OCI-LY1 (cell line): ENCODE measurements around the gene PLIN5.

ENCODE experiments used
- EZH2 ChIP-seq: fragments of 200-600 bp; sonication (generic), shearing (Covaris generic); IDR thresholded peaks from 2 replicates; pipeline ENCODE4 v1.8.0; 2017; ENCODE audit warnings: borderline replicate concordance, mixed run types, mild to moderate bottlenecking, antibody characterized with exemption, low read length, moderate library complexity, mixed read lengths
- TF ChIP-seq, protein P1 (sequence below): fragments of 200-600 bp; sonication (generic), shearing (Covaris generic); IDR thresholded peaks from 2 replicates; pipeline ENCODE4 v1.5.1; 2017; ENCODE audit warnings: mild to moderate bottlenecking, antibody characterized with exemption, low read length, moderate library complexity, mixed read lengths

GRCh38 chr19:4493929-4494690, 40.9 kb downstream of the PLIN5 start:
- TF ChIP-seq, protein P1, sequence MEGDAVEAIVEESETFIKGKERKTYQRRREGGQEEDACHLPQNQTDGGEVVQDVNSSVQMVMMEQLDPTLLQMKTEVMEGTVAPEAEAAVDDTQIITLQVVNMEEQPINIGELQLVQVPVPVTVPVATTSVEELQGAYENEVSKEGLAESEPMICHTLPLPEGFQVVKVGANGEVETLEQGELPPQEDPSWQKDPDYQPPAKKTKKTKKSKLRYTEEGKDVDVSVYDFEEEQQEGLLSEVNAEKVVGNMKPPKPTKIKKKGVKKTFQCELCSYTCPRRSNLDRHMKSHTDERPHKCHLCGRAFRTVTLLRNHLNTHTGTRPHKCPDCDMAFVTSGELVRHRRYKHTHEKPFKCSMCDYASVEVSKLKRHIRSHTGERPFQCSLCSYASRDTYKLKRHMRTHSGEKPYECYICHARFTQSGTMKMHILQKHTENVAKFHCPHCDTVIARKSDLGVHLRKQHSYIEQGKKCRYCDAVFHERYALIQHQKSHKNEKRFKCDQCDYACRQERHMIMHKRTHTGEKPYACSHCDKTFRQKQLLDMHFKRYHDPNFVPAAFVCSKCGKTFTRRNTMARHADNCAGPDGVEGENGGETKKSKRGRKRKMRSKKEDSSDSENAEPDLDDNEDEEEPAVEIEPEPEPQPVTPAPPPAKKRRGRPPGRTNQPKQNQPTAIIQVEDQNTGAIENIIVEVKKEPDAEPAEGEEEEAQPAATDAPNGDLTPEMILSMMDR = no peak
- no peak for TF ChIP-seq EZH2
